Stimulated activated CD8-positive, alpha-beta memory T cell treated with anti-CD3 and anti-CD28 coated beads, Interleukin-7, amount 100 ng/mL, for 48 hours (primary cell): ENCODE measurements around the gene TRAPPC12.

ENCODE experiments used
- DNase-seq, 2 donors: peaks; one replicate each; pipeline ENCODE4 v3.0.0-alpha.2; 2020; ENCODE audit warnings: low read depth in 1 of 2; ENCODE audit errors: extremely low read depth in 1 of 2

Gene TRAPPC12

DNA sequence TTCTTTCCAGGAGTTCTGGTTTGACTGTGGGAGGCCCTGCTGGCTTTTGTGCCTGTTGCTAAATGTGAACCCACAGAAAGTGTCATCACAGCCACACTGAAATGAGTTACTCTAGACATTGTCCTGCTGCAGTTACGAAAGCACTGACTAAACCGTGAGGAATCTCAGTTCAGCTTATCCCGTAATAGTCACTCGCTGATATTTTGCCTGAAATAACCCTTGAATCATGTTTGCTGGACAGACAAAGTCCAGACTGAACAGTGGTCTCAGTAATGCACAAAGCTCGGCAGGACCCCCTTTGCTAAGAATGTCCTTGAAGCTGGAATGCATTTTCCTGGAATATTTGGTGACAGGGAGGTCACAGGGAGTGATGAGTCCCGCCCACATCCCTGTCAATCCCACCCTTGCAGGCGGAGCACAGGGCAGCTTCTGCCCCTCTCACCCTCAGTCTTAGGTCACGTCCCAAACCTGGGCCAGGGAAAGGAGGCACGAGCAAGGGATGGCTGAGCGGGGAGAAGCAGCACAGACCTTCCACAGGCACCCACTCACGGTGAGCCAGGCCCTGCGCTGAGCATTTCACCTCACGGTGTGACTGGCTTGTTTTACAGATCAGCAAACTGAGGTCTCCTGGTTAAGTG, 86.5 kb downstream of the TRAPPC12 start:
- no peak for DNase-seq

DNA sequence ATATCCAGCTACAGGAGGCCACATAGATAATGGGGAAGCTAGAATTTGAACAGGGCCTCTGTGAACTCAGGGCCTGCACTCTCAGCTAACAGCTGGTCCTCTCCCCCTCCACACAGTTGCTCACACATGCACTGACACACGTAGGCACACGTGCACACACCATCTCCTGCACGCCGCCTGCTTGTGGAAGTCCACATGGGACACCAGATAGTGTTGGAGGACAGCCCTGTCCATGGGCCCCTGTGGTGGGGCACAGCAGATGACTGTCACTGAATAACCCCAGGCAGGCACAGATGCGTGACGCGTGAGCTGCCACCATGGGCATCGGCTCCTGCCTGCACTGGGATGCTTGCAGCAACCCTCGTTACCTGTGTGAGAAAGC, 87.0 kb downstream of the TRAPPC12 start:
- no peak for DNase-seq

DNA sequence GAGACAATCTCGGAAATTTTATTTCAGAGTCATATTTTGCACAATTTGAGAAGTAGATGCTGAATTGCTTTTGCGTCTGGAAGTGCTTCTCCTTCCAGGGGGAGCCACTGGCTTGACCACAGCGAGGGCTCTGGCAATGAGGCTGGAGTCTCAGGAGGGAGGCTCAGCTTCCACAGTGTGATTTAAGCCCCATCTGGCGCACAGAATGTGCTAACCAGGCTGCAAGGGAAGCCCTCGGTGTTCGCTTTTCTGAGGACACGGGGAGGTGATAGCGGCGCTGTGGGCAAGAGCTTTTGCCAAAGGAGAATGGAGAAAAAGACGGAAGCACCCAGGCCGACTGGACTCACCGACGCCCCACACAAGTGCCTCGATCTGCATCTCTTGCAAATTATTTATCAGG, 87.5 kb downstream of the TRAPPC12 start:
- no peak for DNase-seq

DNA sequence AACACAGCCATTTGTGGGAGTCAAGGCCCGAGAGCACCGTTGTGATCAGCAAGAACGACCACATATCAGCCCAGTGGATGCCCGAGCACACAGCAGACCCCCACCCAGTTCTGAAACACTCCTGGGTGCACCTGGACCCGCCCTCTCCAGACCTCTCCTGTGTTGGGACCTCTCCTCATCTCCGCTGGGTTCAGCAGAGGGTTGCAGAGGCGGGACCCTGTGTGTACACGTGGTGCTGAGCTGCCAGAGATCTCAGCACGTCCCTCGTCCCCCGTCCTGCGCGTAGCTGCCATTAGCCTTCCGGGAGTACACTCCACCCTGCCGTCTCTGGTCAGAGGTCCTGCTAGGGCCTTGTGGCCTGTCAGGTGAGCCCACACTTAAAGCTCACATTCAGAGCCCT, 88.2 kb downstream of the TRAPPC12 start:
- DNase-seq = no peak

DNA sequence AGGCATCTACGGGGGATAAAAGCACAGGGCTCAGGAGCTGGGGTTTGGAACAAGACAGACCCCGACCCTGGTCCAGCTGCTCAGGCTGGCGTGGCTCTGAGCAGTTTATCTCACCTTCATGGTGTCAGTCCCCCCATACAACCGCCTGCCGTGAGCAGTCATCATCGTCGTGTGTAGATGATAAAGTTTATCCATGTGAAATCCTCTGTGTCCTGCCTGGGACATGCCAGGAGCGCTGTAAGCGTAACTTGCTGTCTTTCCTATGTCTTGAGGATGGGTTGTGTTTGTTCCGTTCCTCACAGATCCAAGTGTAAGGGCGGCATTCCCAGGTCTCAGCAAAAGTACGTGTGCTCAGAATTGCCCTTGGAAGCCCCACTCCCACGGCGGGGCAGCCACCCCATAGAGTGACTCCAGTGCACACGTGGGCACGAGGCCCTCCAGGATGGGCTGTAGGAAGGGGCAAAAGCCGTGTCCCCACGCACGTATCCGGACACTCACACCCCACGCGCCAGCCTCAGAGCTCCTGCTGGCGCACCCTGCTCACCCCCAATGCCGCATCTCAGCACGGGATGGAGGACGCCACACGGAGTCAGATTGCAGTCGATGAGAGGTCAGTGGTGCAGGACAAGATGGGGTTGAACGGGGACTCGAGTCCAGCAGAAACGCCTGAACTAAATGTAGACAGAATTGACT, 88.9 kb downstream of the TRAPPC12 start:
- DNase-seq = no peak

DNA sequence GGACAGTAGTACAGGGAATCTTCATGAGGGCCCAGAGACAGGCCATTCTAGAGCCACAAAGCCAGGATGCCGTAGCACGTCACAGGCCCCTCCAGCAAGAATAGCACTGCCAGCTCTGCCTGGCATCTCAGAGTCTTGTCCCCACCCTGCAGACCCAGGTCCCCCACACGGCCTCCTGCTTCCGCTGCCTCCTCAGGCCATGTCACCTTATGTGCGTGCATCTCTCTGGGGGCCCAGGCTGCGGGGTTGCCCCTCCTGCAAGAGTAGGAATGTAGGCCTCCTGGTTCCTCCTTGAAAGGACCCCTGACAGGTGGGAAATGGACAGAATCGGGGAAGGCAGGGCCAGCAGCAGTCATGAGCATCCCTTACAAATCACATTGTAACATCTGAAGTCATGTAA, 90.0 kb downstream of the TRAPPC12 start:
- no peak for DNase-seq

DNA sequence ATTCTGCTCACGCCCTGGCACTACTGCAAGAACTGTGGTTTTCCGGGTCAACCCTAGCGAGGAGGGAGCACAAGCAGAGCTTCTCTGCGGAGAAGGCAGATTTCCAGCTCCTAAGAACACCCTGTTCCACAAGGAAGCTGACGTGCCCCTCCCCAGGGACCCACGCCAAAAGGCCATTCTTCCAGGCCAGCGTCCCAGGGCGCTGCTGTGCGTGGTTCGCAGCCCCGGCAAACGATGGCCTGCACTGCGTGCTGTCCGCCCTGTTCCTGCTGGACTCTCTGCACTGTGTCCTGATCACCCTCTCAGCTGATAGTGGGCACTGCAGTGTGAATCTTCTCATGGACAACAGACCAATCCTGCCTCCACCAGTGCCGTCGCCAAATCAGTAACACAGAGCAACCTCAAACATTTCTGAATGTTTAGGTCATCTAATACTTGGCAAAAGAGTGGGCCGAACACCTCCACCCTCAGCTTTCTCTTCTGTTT, 90.7 kb downstream of the TRAPPC12 start:
- no peak for DNase-seq

DNA sequence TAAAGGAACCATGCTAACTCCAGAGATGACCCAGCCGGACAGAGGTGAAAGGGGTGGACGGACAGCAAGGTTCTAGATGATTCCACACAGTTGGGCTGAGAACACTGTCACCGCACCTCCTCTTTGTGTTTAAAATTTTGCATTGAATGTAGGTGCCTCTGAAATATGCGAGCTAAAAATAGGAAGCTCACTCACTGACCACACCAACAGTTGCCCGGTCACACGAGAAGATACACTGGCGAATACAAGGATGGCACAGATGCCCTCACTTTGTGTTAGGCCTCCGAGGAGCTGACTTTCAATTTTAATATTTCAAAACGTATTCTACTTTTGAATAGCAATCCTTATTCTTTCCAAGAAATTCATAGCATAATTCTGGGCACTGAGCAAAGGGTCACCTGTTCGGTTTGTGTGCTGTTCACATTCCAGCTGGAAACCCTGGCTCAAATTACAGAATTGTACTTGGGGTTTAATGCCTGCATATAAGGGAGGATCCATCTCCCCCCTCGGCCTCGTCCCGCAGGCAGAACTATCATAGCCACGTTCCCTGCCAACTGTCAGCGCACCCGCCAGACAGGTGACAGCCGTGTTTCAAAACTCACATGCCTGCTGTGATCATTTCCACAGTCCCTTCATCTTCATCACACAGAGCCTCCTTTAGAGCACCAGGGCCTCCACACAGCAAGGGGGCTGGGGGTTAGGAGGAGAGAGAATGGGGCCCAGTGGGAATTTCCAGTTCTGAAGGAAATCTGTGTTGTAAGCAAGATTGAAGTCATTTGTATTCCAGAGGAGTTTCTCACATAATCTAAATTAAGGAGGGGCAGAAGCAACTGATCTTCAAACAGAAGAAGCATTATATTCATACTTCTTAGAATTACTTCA, 91.6 kb downstream of the TRAPPC12 start:
- no peak for DNase-seq

DNA sequence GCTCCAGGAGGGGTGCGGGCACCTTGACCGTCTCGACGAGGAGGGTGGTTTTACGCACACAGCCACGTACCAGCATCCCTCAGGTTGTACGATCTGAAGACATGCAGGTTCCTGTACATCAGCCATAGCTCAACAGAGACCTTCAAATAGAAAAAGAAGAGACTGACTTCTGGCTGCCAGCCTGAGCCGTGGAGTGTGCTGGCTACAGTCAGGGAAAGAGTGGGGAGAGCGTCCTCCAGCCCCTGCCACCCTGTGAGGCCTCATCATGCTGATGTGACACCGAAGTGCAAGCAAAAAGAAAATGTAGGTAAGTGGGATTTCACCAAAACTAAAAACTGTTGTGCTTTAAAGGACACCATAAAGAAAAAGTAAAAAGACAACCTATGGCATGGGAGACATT, 92.8 kb downstream of the TRAPPC12 start:
- no peak for DNase-seq

DNA sequence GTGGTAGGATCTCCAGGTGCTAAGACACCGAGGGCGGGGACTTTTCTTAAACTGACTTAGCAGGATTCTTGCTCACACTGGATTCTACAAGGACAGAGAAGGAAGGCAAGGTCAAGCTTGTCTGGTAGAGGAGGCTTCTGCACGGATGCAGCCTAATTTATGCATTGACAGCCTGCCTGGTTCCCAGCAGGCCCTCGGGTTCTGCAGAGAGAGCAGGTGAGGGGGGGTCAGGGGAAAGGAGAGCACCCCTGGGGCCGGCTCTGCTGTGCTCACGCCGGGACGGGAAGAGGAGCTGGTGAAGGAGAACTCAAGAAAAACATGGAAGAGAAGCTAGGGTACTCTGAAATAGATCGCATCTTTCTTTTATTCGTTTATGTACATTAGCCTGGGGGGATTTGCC, 93.5 kb downstream of the TRAPPC12 start:
- no peak for DNase-seq

DNA sequence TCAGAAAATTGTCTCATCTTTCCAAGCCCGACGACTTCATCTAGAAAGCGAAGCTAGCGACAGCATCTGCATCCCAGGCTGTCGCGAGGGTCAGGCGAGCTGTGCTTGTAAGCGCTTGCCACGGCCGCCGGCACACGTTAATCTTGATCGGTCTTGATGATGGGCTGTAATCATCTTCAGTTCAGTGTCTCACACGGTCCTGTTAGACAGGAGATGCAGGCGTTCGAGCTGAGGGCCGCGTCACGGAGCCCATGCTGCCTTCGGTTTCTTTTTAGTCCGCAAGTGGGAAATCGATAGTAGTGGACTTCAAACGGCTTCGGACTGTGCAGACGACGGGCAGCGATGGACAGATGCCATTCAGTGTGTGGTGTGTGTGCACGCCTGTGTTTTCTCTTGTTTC, 96.3 kb downstream of the TRAPPC12 start:
- no peak for DNase-seq

DNA sequence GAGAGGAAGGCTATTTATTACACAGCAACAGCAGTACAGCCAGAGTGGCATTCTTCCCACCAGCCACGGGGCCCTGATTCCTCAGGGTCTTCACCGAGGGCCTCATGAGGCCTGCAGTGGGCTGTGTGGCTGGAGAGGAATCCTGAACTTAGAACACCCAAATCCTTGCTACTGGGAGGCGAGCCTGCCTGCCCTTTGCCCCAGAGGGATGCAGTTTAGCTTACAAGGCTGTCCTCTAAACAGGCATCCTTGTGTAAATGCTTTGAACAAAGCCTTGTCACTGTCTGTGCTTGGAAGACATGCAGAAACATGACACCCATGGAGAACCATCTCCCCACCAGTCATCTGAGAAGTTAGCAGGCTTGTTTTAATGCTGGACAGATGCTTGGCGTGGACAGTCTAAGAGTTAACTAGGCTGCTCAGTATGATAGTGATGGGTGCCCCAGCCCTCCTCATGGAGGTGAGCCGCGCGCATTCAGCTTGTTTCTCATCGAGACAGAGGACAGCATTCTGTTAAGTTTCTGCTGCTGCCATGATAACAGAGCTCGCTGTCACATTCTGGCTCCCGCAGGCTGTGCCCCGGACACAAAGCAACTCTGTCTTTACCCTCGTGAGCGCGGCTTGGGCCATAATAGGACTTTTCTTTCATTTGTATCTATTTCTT, 97.0 kb downstream of the TRAPPC12 start:
- no peak for DNase-seq

DNA sequence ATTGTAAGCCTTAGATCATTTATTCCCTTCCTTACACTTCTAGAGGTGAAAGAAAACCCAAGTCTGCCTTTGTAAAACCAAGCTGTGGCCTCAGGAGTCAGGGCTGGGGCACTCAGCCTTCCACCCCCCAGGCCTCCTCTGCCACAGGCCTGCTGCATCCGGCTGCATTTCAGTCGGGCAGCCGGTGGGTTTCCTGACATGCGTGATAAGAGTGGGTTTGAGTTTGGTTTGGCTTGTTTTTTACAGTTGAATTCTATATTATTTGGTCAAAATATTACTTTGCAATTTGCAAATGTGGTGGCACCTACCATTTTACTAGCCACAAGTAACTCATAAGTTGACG, 97.5 kb downstream of the TRAPPC12 start:
- DNase-seq = no peak

DNA sequence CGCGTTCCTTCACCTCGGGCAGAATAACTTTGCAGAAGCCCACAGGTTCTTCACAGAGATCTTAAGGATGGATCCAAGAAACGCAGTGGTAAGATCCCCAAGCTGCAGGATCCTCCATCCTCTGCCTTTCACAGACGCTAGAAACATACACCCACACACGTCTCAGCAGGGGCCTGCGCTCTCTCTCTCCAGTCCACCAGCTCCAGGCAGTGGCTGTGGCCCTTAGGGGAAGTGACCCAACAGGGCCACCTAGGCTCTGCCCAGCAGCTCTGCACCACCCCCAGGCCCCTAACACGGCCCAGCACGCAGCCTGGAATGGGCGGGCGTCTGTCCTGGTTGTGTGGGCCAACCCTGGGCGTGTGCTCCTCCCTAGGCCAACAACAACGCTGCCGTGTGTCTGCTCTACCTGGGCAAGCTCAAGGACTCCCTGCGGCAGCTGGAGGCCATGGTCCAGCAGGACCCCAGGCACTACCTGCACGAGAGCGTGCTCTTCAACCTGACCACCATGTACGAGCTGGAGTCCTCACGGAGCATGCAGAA, 99.4 kb downstream of the TRAPPC12 start:
- no peak for DNase-seq

DNA sequence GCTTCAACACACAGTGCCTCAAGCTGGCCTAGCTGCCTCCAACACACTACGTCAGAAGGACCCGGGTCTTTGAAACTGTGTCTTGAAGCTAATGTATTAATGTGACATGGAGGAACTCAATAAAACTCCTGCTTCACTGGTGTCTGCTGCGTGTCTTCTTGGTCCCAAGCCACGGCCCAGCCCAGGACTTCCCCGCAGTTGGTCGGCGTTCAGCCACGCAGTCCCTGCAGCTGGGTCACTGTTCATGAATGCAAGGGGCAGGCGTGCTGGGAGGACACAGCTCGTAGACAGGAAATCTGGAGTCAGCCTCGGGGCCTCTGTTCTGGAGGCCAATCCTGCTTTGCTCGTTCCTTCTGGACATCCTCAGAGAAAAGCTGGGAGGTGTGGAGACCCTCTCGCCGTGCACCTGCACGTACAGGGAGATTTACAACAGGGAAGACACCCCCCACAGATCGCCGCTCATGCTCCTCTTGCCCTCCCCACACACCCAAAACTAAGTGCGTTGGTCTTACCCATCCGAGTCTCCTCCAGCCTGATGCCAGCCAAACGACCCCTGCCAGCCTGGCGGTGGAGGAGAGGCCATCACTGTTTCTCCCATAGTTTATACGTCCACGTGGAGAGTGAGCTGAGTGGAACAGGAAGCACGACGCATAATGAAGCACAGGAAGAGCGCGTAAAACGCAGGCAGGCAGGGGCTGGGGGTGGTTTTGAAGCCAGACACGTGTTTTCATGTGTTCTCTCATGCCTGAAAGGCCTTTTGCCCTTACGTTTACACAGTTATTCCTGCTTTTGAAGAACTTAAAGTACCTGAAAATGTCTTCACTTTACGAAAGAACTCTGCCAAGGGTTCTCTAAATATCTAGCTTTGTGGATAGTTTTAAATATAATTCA, 100.2 kb downstream of the TRAPPC12 start:
- DNase-seq = no peak

DNA sequence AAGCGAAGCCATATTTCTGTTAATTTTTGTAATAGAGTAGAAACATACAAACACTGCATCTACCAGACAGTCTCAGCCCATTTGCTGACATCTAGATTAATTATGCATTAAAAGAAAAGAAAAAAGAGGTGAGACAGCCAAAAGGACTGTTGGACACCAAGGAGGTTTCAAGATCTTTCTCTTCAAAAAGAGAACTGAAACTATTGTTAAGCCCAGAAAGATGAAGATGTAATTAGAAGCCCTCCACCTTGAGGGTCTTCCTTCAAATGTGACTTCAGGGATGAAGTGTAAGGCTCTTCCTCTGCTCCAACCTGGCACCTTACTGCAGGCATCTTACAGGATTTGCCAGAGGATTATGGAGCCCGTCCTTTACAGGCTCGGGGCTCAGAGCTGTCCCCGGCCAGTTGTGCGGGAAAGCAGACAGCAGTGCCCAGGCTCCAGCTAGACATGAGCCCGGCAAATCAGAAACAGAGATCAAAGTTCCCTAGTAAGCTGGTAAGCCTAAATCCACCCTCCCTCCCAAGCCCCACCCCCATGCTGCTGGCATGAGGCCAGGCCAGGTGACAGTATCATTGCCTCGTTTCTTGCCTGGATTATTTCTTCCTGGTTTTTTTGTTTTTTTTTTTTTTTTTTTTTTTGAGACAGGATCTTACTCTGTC, 101.0 kb downstream of the TRAPPC12 start:
- no peak for DNase-seq

DNA sequence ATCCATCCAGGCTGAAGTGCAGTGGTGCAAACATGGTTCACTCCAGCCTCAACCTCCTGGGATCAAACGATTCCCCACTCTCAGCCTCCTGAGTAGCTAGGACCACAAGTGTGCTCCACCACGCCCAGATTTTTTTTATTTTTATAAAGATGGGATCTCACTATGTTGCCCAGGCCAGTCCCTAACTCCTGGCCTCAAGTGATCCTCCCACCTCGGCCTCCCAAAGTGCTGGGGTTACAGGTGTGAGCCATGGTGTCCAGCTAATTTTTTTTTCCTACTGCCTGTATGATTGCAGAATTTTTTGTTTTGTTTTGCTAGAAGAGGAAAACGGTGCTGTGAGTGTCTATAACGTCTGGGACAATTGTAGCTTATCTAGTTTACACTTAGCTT, 101.5 kb downstream of the TRAPPC12 start:
- no peak for DNase-seq

DNA sequence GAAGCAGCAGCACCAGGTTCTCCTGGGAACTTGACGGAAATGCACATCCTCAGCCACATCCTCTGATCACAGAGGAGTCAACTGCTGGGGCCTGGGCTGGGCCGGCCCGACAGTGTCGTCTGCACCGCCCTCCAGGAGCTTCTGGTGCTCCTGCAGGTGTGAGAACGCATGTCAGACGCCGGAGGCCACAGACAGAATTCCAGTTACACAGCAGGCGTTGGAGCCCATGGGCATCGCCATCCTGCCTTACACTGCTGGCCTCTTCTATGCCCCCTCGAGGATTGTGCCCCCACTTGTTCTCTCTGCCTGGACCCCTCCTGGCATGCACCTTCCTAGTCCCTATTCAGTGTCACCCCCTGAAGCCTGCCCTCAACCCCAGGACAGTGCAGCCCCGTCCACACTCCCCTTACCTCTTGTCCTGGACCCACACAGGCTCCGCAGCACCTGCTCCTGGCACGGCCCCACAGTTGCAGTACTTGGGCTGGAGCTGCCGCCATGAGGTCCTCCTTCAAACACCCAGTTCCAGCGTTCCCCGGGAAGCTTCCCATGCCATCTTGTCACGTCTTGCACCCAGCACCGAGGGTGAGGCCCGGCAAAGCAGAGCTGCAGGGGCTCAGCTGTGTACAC, 102.4 kb downstream of the TRAPPC12 start:
- no peak for DNase-seq

DNA sequence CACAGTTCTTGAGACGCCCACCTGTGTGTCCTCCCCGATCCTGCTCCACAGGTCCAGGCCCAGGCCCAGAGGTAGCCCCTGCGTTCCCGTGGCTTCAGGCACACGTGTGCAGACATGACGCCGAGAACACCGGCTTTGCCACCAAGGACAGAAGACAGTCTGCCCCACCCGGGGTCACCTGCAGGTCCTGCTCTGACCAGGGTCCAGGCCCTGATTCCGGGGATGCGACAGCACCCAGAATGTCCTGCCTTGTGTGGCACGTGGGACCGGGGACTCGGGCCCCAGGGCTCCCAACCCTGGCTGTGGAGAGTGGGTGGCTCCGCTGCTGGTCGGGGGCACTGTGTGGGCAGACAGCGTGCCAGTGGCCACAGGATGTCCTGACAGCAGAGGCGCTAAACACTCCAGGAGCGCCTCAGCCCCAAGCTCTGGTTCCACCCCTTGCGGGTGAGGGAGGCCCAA, 102.9 kb downstream of the TRAPPC12 start:
- DNase-seq = no peak
